ENCODE data around the gene GBP5.
"Not testable (repeated sequence)": the region's sequence is repeated elsewhere in the genome, so short reads cannot be mapped to it uniquely, and the experiment has no call there.

Gene GBP5

GRCh38 chr1:89272269-89273041 is at the start of gene GBP5:
GBP5 (minus strand) TSS chr1:89272860; CDS start chr1:89269555, 3,305 bp downstream.
- not testable (repeated sequence) for DNase-seq (ENCODE audit: low spot score)

GRCh38 chr1:89322402-89322801 is 49.7 kb upstream of the GBP5 start:
- DNase-seq (ENCODE audit: low spot score): no peak

- DNase-seq (ENCODE audit: low spot score): no peak
Measured at GRCh38 chr1:89312572-89312971, 39.9 kb upstream of the GBP5 start.

GRCh38 chr1:89311757-89312156 is 39.1 kb upstream of the GBP5 start:
- DNase-seq (ENCODE audit: low spot score): no peak

GRCh38 chr1:89310976-89311375 is 38.3 kb upstream of the GBP5 start:
- DNase-seq (ENCODE audit: low spot score): no peak

GRCh38 chr1:89310505-89310904 is 37.8 kb upstream of the GBP5 start:
- DNase-seq (ENCODE audit: low spot score): no peak

GRCh38 chr1:89309828-89310227 is 37.2 kb upstream of the GBP5 start:
- no peak for DNase-seq (ENCODE audit: low spot score)

GRCh38 chr1:89306273-89306672 is 33.6 kb upstream of the GBP5 start:
- DNase-seq (ENCODE audit: low spot score): peak; percentile 26

- no peak for DNase-seq (ENCODE audit: low spot score)
Measured at GRCh38 chr1:89305493-89305892, 32.8 kb upstream of the GBP5 start.

GRCh38 chr1:89304572-89305230 is 32.0 kb upstream of the GBP5 start:
- DNase-seq (ENCODE audit: low spot score): no peak

GRCh38 chr1:89302697-89303332 is 30.2 kb upstream of the GBP5 start:
- DNase-seq (ENCODE audit: low spot score): no peak

GRCh38 chr1:89299739-89300463 is 27.2 kb upstream of the GBP5 start:
- DNase-seq (ENCODE audit: low spot score): not testable (repeated sequence)

- no peak for DNase-seq (ENCODE audit: low spot score)
Measured at GRCh38 chr1:89298461-89298860, 25.8 kb upstream of the GBP5 start.

GRCh38 chr1:89295187-89295586 is 22.5 kb upstream of the GBP5 start:
- DNase-seq (ENCODE audit: low spot score): no peak

GRCh38 chr1:89291276-89291675 is 18.6 kb upstream of the GBP5 start:
- no peak for DNase-seq (ENCODE audit: low spot score)

GRCh38 chr1:89288051-89288340 is 15.3 kb upstream of the GBP5 start:
- no peak for DNase-seq (ENCODE audit: low spot score)

- DNase-seq (ENCODE audit: low spot score): no peak
Measured at GRCh38 chr1:89287181-89288050, 14.8 kb upstream of the GBP5 start.

GRCh38 chr1:89286549-89287180 is 14.0 kb upstream of the GBP5 start:
- no peak for DNase-seq (ENCODE audit: low spot score)

GRCh38 chr1:89285745-89286380 is 13.2 kb upstream of the GBP5 start:
- no peak for DNase-seq (ENCODE audit: low spot score)

GRCh38 chr1:89284078-89284763 is 11.6 kb upstream of the GBP5 start:
- DNase-seq (ENCODE audit: low spot score): not testable (repeated sequence)
